GM18526 (cell line): Measurements from ENCODE around the gene B4GALT6.

Experiments
- POLR2A ChIP-seq: IDR thresholded peaks from 3 replicates; pipeline ENCODE4 v1.6.1; 2011; ENCODE audit not compliant: insufficient read length; ENCODE audit errors: extremely low read depth

Gene B4GALT6, protein sequence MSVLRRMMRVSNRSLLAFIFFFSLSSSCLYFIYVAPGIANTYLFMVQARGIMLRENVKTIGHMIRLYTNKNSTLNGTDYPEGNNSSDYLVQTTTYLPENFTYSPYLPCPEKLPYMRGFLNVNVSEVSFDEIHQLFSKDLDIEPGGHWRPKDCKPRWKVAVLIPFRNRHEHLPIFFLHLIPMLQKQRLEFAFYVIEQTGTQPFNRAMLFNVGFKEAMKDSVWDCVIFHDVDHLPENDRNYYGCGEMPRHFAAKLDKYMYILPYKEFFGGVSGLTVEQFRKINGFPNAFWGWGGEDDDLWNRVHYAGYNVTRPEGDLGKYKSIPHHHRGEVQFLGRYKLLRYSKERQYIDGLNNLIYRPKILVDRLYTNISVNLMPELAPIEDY

DNA sequence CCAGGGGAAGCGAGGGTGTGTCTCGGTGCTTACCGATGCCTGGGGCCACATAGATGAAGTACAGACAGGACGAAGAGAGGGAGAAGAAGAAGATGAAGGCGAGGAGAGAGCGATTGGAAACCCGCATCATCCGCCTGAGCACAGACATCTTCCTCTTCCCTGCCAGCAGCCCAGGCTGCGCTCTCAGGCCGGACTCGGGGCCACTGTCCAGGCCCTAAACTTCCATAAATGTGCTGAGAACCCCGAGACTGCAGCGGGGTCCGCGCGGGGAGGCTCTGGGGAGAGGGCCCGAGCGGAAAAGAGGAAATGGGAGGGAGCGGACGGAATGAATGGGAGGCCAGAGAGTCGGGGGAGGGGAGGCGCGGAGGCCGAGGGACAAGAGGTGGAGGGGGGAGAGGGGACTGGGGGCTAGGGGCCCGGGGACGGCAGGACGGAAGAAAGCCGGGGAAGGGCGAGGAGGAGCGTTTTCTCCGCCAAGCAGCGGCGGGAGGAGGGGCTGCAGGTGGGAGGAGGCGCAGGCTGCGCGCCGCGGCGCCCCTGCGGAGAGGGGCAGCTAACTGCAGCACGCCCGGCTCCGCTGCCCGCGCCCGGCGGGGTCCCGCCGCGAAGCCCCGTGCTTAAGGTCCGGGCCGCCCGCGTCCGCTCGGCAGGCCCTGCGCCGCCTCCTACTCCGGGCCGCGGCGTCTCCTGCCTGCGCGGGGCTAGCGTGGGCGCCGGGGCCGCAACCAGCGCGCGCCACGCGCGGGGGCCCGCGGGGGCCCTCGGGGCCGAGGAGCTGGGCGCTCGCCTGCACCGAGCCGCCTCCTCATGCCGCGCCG is at the start of gene B4GALT6:
B4GALT6 (minus strand) TSS at position 303 of the 818 bp plus-strand sequence; CDS start at position 148, 155 bp downstream.
- TF ChIP-seq POLR2A: peak; percentile 14

GRCh38 chr18:31731628-31732027 is 47.2 kb upstream of the B4GALT6 start:
- no peak for TF ChIP-seq POLR2A

GRCh38 chr18:31723990-31724711 is 39.8 kb upstream of the B4GALT6 start:
- TF ChIP-seq POLR2A: no peak

GRCh38 chr18:31723639-31723989 is 39.2 kb upstream of the B4GALT6 start:
- TF ChIP-seq POLR2A: no peak

GRCh38 chr18:31722369-31722957 is 38.1 kb upstream of the B4GALT6 start:
- TF ChIP-seq POLR2A: no peak

DNA sequence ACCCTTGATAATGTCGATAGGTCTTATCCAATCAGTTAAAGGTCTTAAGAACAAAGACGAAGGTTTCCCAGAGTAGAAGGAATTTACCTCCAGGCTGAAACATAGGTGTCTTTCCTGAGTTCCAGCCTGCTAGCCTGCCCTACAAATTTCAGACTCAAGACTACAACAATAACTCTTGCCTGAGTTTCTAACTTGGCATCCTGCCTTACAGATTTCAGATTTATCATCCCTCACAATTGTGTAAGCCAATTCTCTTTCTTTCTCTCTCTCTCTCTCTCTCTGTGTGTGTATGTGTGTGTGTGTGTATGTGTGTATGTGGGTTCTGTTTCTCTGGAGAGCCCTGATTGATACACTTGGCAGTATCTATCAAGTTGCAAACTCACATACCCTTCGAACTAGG is 37.2 kb upstream of the B4GALT6 start:
- no peak for TF ChIP-seq POLR2A

DNA sequence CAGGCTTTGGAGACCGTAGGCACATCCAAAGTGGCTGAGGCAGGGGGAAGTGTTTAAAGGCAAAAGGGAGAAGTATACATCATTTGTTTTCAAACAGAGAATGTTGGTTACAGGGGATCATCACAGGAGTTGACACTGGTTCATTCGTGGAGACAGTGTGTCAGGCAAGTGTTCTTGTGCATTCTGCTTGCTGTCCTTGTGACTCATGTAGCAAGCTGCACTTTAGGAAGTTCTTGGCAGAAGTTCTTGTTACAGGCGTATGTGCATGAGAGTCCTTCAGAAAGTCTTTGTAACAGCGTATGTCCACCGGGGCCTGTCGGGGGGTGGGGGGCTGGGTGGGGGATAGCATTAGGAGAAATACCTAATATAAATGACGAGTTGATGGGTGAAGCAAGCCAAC is 36.5 kb upstream of the B4GALT6 start:
- TF ChIP-seq POLR2A: no peak

GRCh38 chr18:31719363-31720006 is 35.1 kb upstream of the B4GALT6 start:
- TF ChIP-seq POLR2A: no peak

GRCh38 chr18:31718386-31718785 is 34.0 kb upstream of the B4GALT6 start:
- no peak for TF ChIP-seq POLR2A

- no peak for TF ChIP-seq POLR2A
Measured at GRCh38 chr18:31716362-31716761, 32.0 kb upstream of the B4GALT6 start.

GRCh38 chr18:31711365-31712172 is 27.2 kb upstream of the B4GALT6 start:
- no peak for TF ChIP-seq POLR2A

DNA sequence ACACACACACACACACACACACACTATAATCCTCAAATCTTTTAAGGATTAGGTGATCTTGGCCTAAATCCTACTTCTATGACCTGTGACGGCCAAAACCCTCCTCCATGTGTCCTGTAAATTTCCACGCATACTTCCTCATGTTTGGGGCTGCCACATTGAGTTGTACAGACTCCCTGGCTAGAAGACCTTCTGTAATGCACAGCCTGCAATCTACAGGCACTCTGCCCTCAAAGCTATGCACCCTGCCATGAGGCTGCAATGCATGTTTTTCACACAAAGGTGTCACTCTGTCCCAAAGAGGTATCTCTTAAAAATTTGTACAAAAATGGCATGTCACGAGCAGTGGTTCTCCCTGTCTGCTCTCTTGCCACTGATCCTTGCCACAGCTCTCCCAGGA is 26.4 kb upstream of the B4GALT6 start:
- no peak for TF ChIP-seq POLR2A

DNA sequence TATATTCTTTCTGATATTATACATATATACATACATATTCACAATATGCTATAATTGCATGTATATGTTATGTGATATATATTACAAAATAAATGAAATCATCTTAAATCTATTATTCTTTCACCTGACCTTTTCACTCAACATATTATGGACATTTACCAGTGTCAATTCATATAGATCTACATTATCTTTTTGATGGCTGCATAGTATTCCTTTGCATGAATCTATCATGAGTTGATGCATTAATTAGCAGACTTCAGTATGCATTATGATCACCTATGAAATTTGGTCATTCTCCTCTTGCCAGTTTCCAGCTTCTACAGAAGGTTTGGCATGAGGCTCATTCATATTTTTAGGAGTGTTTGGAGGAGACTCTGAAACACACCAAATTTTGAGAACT is 23.4 kb upstream of the B4GALT6 start:
- no peak for TF ChIP-seq POLR2A

DNA sequence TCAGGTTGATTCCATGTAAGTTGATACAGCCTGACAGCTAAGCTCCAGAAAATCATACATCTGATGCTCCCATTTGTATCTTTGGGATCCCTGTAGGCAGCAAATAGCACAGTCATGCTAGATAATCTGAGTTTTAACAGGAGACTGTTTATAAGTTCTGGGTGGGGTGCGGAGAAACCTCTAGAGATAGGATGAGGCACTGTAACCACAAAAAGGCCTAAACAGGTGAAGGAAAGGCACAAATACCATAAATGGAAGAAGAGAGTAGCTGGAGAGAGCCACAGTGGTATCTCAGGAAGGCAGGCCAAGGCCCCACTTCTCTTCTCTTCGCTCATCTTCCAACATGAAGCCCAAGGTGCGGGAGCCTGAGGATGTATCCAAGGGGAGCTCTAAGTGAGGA is 18.1 kb upstream of the B4GALT6 start:
- no peak for TF ChIP-seq POLR2A
